IMR-90 (cell line): ENCODE results near the gene TRIM10. TPM values are rescaled to one million over a fixed set of nuclear protein-coding genes. Genes with fewer than 3 reads are reported as not detected.

Source experiments
- ATAC-seq: fragments of 200-7000 bp; cut with Tn5 transposase; 2 replicates; pipeline ENCODE4 v1.9.1; 2020; ENCODE audit warnings: low read depth, mild to moderate bottlenecking, moderate library complexity
- BruUV-seq: library from RNA; stranded (reverse); fragments of 400-500 nt; replicated peaks from 2 replicates; lab custom pipeline; 2021; lab: Mats Ljungman, UMichigan
- CTCF ChIA-PET: fragments of 300-600 bp; formaldehyde crosslinking; extraction: SDS; loops from one replicate; lab custom pipeline; 2021; ENCODE audit warnings: antibody characterized with exemption; lab: Yijun Ruan, JAX
- POLR2A ChIA-PET: fragments of 300-600 bp; sonication (Branson Sonifier 250); formaldehyde crosslinking; loops from one replicate; lab custom pipeline; 2022; ENCODE audit warnings: antibody characterized with exemption; ENCODE audit not compliant: unreplicated experiment; lab: Charles Lee
- DNase-seq: peaks from one replicate; pipeline ENCODE4 v3.0.0; 2013
- H2AFZ ChIP-seq: replicated peaks from 2 replicates; pipeline ENCODE3; 2013; ENCODE audit warnings: low read length, mild to moderate bottlenecking; ENCODE audit not compliant: poor library complexity
- H2AK5ac ChIP-seq: 2 replicates; pipeline ENCODE4 v1.6.1; 2013; ENCODE audit warnings: low read depth, low read length, inconsistent platforms
- H2AK9ac ChIP-seq: replicated peaks from 2 replicates; pipeline ENCODE3; 2013; ENCODE audit warnings: mild to moderate bottlenecking, low read depth, low read length, moderate library complexity; ENCODE audit not compliant: poor library complexity
- H2BK120ac ChIP-seq: 2 replicates; pipeline ENCODE4 v1.6.1; 2013; ENCODE audit warnings: low read depth, low read length, inconsistent platforms
- H2BK15ac ChIP-seq: 3 replicates; pipeline ENCODE4 v1.6.1; 2013; ENCODE audit warnings: low read depth, low read length, inconsistent platforms
- H2BK20ac ChIP-seq: 2 replicates; pipeline ENCODE4 v1.6.1; 2013; ENCODE audit warnings: low read depth, mild to moderate bottlenecking, inconsistent platforms, low read length, moderate library complexity
- H2BK5ac ChIP-seq: 2 replicates; pipeline ENCODE4 v1.6.1; 2013; ENCODE audit warnings: mild to moderate bottlenecking, low read depth, low read length, inconsistent platforms; ENCODE audit not compliant: poor library complexity, severe bottlenecking
- H3K14ac ChIP-seq: replicated peaks from 2 replicates; pipeline ENCODE4 v1.6.1; 2013; ENCODE audit warnings: low read depth, low read length, inconsistent platforms
- H3K18ac ChIP-seq: 2 replicates; pipeline ENCODE4 v1.6.1; 2013; ENCODE audit warnings: low read depth, low read length, control low read depth
- H3K23ac ChIP-seq: 2 replicates; pipeline ENCODE4 v1.6.1; 2013; ENCODE audit warnings: low read depth, low read length, inconsistent platforms
- H3K27ac ChIP-seq: 2 replicates; pipeline ENCODE4 v1.5.1; 2013; ENCODE audit warnings: mild to moderate bottlenecking, control low read depth, low read length; ENCODE audit not compliant: insufficient read depth
- H3K27me3 ChIP-seq: 2 replicates; pipeline ENCODE4 v1.6.1; 2013; ENCODE audit warnings: low read length; ENCODE audit not compliant: control insufficient read depth, insufficient read depth
- H3K36me3 ChIP-seq: 2 replicates; pipeline ENCODE4 v1.6.1; 2013; ENCODE audit warnings: low read length, mixed read lengths; ENCODE audit not compliant: control insufficient read depth, insufficient read depth
- H3K4ac ChIP-seq: 2 replicates; pipeline ENCODE4 v1.6.1; 2013; ENCODE audit warnings: low read depth, low read length, inconsistent platforms
- H3K4me1 ChIP-seq: 2 replicates; pipeline ENCODE4 v1.6.1; 2013; ENCODE audit warnings: low read length, mixed read lengths; ENCODE audit not compliant: control insufficient read depth, insufficient read depth
- H3K4me2 ChIP-seq: 2 replicates; pipeline ENCODE4 v1.6.1; 2013; ENCODE audit warnings: low read depth, mild to moderate bottlenecking, control low read depth, low read length, moderate library complexity
- H3K4me3 ChIP-seq: 2 replicates; pipeline ENCODE4 v1.5.1; 2013; ENCODE audit warnings: low read depth, mild to moderate bottlenecking, control low read depth, low read length, moderate library complexity; ENCODE audit not compliant: insufficient read depth
- H3K56ac ChIP-seq: 2 replicates; pipeline ENCODE4 v1.6.1; 2013; ENCODE audit warnings: low read length, inconsistent platforms; ENCODE audit not compliant: insufficient read depth; ENCODE audit errors: extremely low read depth
- H3K79me1 ChIP-seq, 2 experiments: 2 replicates each; pipeline ENCODE4 v1.6.1; 2013; ENCODE audit warnings: low read length in 2 of 2, inconsistent platforms in 1 of 2, low read depth in 1 of 2
- H3K9ac ChIP-seq: 2 replicates; pipeline ENCODE4 v1.6.1; 2013; ENCODE audit warnings: low read depth, low read length, control low read depth
- H3K9me1 ChIP-seq: 2 replicates; pipeline ENCODE4 v1.6.1; 2013; ENCODE audit warnings: low read length, inconsistent platforms; ENCODE audit not compliant: insufficient read depth
- H3K9me3 ChIP-seq: 2 replicates; pipeline ENCODE4 v1.6.1; 2013; ENCODE audit warnings: low read length; ENCODE audit not compliant: control insufficient read depth, insufficient read depth
- H4K20me1 ChIP-seq: 2 replicates; pipeline ENCODE4 v1.6.1; 2013; ENCODE audit warnings: low read length, inconsistent platforms; ENCODE audit not compliant: insufficient read depth
- H4K5ac ChIP-seq: 2 replicates; pipeline ENCODE4 v1.6.1; 2013; ENCODE audit warnings: mild to moderate bottlenecking, low read depth, low read length, control low read depth
- H4K8ac ChIP-seq, 2 experiments: 2 replicates each; pipeline ENCODE4 v1.6.1; 2013; ENCODE audit warnings: low read depth in 2 of 2, low read length in 2 of 2, control low read depth in 1 of 2, inconsistent platforms in 1 of 2
- H4K91ac ChIP-seq: 2 replicates; pipeline ENCODE4 v1.6.1; 2013; ENCODE audit warnings: low read depth, low read length, inconsistent platforms; ENCODE audit not compliant: insufficient read depth
- BHLHE40 ChIP-seq: fragments of 150-350 bp; IDR thresholded peaks from 2 replicates; pipeline ENCODE4 v1.6.1; 2016; ENCODE audit warnings: mild to moderate bottlenecking, low read depth, low read length
- CEBPB ChIP-seq: IDR thresholded peaks from 2 replicates; pipeline ENCODE4 v1.6.1; 2012; ENCODE audit warnings: low read depth, low read length, improper control_type of control experiment
- ELK1 ChIP-seq: fragments of 150-350 bp; IDR thresholded peaks from 2 replicates; pipeline ENCODE4 v1.6.1; 2016; ENCODE audit warnings: low read depth, mild to moderate bottlenecking, low read length, moderate library complexity, borderline replicate concordance
- FOS ChIP-seq: fragments of 150-350 bp; IDR thresholded peaks from 2 replicates; pipeline ENCODE4 v1.6.1; 2016; ENCODE audit warnings: low read depth, low read length
- MAFK ChIP-seq: IDR thresholded peaks from 2 replicates; pipeline ENCODE4 v1.6.1; 2012; ENCODE audit warnings: low read depth, low read length, improper control_type of control experiment
- NFE2L2 ChIP-seq: fragments of 150-350 bp; IDR thresholded peaks from 2 replicates; pipeline ENCODE4 v1.6.1; 2016; ENCODE audit warnings: low read depth, mild to moderate bottlenecking, low read length
- POLR2A ChIP-seq: IDR thresholded peaks from 2 replicates; pipeline ENCODE4 v1.6.1; 2012; ENCODE audit warnings: mild to moderate bottlenecking, low read depth, low read length
- RFX5 ChIP-seq: IDR thresholded peaks from 2 replicates; pipeline ENCODE4 v1.8.0; 2012; ENCODE audit warnings: low read depth, mild to moderate bottlenecking, low read length, moderate library complexity
- WGBS, 2 experiments: methylation state at CpG; one replicate each; pipeline versions ENCODE4 v1.1.5 to v1.1.7; 2013; ENCODE audit warnings: missing lambda C conversion rate in 2 of 2; ENCODE audit not compliant: insufficient read length in 1 of 2; ENCODE audit errors: extremely low coverage in 2 of 2; 5-methylcytosine and 5-hydroxymethylcytosine counted together
- dilution Hi-C: fragments of 300-500 bp; cut with HindIII; formaldehyde crosslinking; loops from one replicate; pipeline ENCODE4 v1.14.3; 2018; ENCODE audit warnings: low sequenced_read_pairs; ENCODE audit not compliant: unreplicated experiment
- in situ Hi-C: fragments of 300-500 bp; cut with MboI; formaldehyde crosslinking; loops from 3 replicates; pipeline ENCODE4 v1.14.3; 2019; ENCODE audit warnings: low sequenced_read_pairs, inconsistent platforms, mixed read lengths
- intact Hi-C: fragments of 100-400 bp; cut with micrococcal nuclease; formaldehyde crosslinking; loops from 2 replicates; pipeline ENCODE4 v1.10.0; 2022
- polyA plus RNA-seq, 3 experiments: library from polyadenylated mRNA; depleted of rRNA; stranded (reverse); fragments of >200 nt; gene quantifications; 2 replicates each; pipeline ENCODE4 v1.2.3, GENCODE V29; 2012; ENCODE audit warnings: low replicate concordance in 1 of 3
- total RNA-seq: library from RNA; depleted of rRNA; stranded (reverse); fragments of >200 nt; gene quantifications from 2 replicates; pipeline ENCODE4 v1.2.3, GENCODE V29; 2012

Gene TRIM10
- total and polyA plus RNA-seq, 2 of the 4 experiments (the other 2 are of a cell fraction), result not detected

GRCh38 chr6:30158475-30159040 lies 2.5 kb downstream of the TRIM10 start:
- H3K56ac ChIP-seq, result no peak overlapping the region
- BruUV-seq, result no TSS peak
- no peak overlapping the region for H2AFZ ChIP-seq
- no peak overlapping the region for H4K8ac ChIP-seq
- in situ Hi-C loops (no loop called here), dilution Hi-C loops (no loop called here), intact Hi-C loops (no loop called here)
- no peaks in the 10 kb centered on the region for H3K4me1 ChIP-seq
- no peaks in the 10 kb centered on the region for H4K20me1 ChIP-seq
- ATAC-seq, result no peak
- H3K4me2 ChIP-seq, result no peak overlapping the region
- no peak overlapping the region for H4K5ac ChIP-seq
- DNase-seq, result no peak
- H3K9ac ChIP-seq, result no peak overlapping the region
- H3K9me3 ChIP-seq, result no peaks in the 10 kb centered on the region
- H3K27ac ChIP-seq, result no peak overlapping the region
- no peak overlapping the region for H2BK20ac ChIP-seq
- no peak overlapping the region for H3K4ac ChIP-seq
- no peak overlapping the region for H2BK5ac ChIP-seq
- POLR2A ChIA-PET, result no interaction called here
- no peak overlapping the region for H3K18ac ChIP-seq
- peaks cover 21% of the 10 kb centered on the region; the same call in 1 of the 2 replicates for H3K27me3 ChIP-seq
- H2BK120ac ChIP-seq, result no peak overlapping the region
- no peak overlapping the region for H2AK5ac ChIP-seq
- H3K4me3 ChIP-seq, result no peak overlapping the region
- H3K14ac ChIP-seq, result no peak overlapping the region
- CTCF ChIA-PET, result no interaction called here
- H3K23ac ChIP-seq, result no peak overlapping the region
- no peaks in the 10 kb centered on the region for H3K79me1 ChIP-seq
- H3K36me3 ChIP-seq, result no peaks in the 10 kb centered on the region
- no peak overlapping the region for H4K91ac ChIP-seq
- no peaks in the 10 kb centered on the region for H3K9me1 ChIP-seq
- WGBS, 2 experiments, result no CpG with 5 or more reads among the region's 3 CpGs
- H2BK15ac ChIP-seq, result no peak overlapping the region
- TF ChIP-seq FOS (no peak), POLR2A (no peak), RFX5 (no peak), ELK1 (no peak), MAFK (no peak), CEBPB (no peak), BHLHE40 (no peak), NFE2L2 (no peak)
- H2AK9ac ChIP-seq, result no peak overlapping the region
